A673 (cell line): Measurements from ENCODE around the gene RALBP1.

Source experiments
- EZH2 ChIP-seq: fragments of 200-600 bp; sonication (generic); IDR thresholded peaks from 2 replicates; pipeline ENCODE4 v1.6.1; 2017; ENCODE audit warnings: borderline replicate concordance, low read depth, mild to moderate bottlenecking, mixed read lengths, antibody characterized with exemption, low read length; ENCODE audit not compliant: poor library complexity, severe bottlenecking
- TF ChIP-seq, protein P1 (sequence below): fragments of 300-800, 200-600 bp; sonication (generic); conservative IDR thresholded peaks from 2 replicates; pipeline ENCODE4 v1.5.1; 2017; ENCODE audit warnings: low read depth, mild to moderate bottlenecking, antibody characterized with exemption, low read length, moderate library complexity, mixed read lengths

GRCh38 chr18:9522952-9523351 lies 47.6 kb downstream of the RALBP1 start:
- no peak for TF ChIP-seq EZH2
- TF ChIP-seq, protein P1, sequence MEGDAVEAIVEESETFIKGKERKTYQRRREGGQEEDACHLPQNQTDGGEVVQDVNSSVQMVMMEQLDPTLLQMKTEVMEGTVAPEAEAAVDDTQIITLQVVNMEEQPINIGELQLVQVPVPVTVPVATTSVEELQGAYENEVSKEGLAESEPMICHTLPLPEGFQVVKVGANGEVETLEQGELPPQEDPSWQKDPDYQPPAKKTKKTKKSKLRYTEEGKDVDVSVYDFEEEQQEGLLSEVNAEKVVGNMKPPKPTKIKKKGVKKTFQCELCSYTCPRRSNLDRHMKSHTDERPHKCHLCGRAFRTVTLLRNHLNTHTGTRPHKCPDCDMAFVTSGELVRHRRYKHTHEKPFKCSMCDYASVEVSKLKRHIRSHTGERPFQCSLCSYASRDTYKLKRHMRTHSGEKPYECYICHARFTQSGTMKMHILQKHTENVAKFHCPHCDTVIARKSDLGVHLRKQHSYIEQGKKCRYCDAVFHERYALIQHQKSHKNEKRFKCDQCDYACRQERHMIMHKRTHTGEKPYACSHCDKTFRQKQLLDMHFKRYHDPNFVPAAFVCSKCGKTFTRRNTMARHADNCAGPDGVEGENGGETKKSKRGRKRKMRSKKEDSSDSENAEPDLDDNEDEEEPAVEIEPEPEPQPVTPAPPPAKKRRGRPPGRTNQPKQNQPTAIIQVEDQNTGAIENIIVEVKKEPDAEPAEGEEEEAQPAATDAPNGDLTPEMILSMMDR: no peak
